Activated CD8-positive, alpha-beta memory T cell treated with anti-CD3 and anti-CD28 coated beads, Interleukin-2, amount 50 U/mL, for 1 hour (primary cell): ENCODE data around the gene RNF145.

ENCODE experiments used
- DNase-seq: peaks from one replicate; pipeline ENCODE4 v3.0.0-alpha.2; 2020; ENCODE audit errors: extremely low read depth

RNF145 gene

GRCh38 chr5:159218595-159219023, 9.3 kb upstream of the RNF145 start:
- DNase-seq, result no peak

GRCh38 chr5:159217236-159217635, 7.9 kb upstream of the RNF145 start:
- DNase-seq, result no peak

- DNase-seq, result no peak
These were observed 7.1 kb upstream of the RNF145 start for GRCh38 chr5:159216454-159216853.

GRCh38 chr5:159215886-159216285, 6.5 kb upstream of the RNF145 start:
- no peak for DNase-seq

- DNase-seq, result no peak
These were observed 5.3 kb upstream of the RNF145 start for GRCh38 chr5:159214486-159215271.

- no peak for DNase-seq
These were observed 3.5 kb upstream of the RNF145 start for GRCh38 chr5:159212657-159213462.

GRCh38 chr5:159211729-159212174, 2.4 kb upstream of the RNF145 start:
- DNase-seq, result no peak

- DNase-seq, result no peak
These were observed 1.5 kb upstream of the RNF145 start for GRCh38 chr5:159210846-159211245.

- no peak for DNase-seq
These were observed 883 bp upstream of the RNF145 start for GRCh38 chr5:159210210-159210661.

- DNase-seq, result no peak
These were observed 577 bp downstream of the RNF145 start for GRCh38 chr5:159208514-159209437.

GRCh38 chr5:159207686-159208513, 1.5 kb downstream of the RNF145 start:
- DNase-seq, result peak; percentile 68

GRCh38 chr5:159207222-159207685, 2.1 kb downstream of the RNF145 start:
- DNase-seq, result no peak

GRCh38 chr5:159206818-159207217, 2.5 kb downstream of the RNF145 start:
- no peak for DNase-seq

GRCh38 chr5:159206368-159206767, 3.0 kb downstream of the RNF145 start:
- DNase-seq, result no peak

GRCh38 chr5:159203351-159203750, 6.0 kb downstream of the RNF145 start:
- no peak for DNase-seq

GRCh38 chr5:159202151-159202550, 7.2 kb downstream of the RNF145 start:
- DNase-seq, result no peak

GRCh38 chr5:159199780-159200179, 9.6 kb downstream of the RNF145 start:
- DNase-seq, result no peak

- no peak for DNase-seq
These were observed 10.1 kb downstream of the RNF145 start for GRCh38 chr5:159199225-159199624.

- DNase-seq, result no peak
These were observed 11.0 kb downstream of the RNF145 start for GRCh38 chr5:159198063-159199036.
